NB4 (cell line): Measurements from ENCODE around the gene XRCC5.

Source experiments
- DNase-seq: peaks from one replicate; pipeline ENCODE4 v3.0.0; 2010; ENCODE audit warnings: low read depth
- H3K4me3 ChIP-seq: one replicate; pipeline ENCODE4 v1.5.1; 2011; ENCODE audit warnings: mild to moderate bottlenecking, low read depth, low read length, moderate library complexity
- MYC ChIP-seq: IDR thresholded peaks from 2 replicates; pipeline ENCODE4 v1.6.1; 2011; ENCODE audit warnings: low read depth, low read length
- POLR2A ChIP-seq: IDR thresholded peaks from 2 replicates; pipeline ENCODE4 v1.6.1; 2011; ENCODE audit warnings: mild to moderate bottlenecking; ENCODE audit not compliant: insufficient read length; ENCODE audit errors: extremely low read depth
- TF ChIP-seq, protein P1 (sequence below): IDR thresholded peaks from one replicate; pipeline ENCODE4 v1.5.1; 2012; ENCODE audit warnings: low read depth, low read length
- TF ChIP-seq, protein P2 (sequence below): IDR thresholded peaks from 2 replicates; pipeline ENCODE4 v1.6.1; 2011; ENCODE audit warnings: low read depth, low read length

The XRCC5 gene

DNA sequence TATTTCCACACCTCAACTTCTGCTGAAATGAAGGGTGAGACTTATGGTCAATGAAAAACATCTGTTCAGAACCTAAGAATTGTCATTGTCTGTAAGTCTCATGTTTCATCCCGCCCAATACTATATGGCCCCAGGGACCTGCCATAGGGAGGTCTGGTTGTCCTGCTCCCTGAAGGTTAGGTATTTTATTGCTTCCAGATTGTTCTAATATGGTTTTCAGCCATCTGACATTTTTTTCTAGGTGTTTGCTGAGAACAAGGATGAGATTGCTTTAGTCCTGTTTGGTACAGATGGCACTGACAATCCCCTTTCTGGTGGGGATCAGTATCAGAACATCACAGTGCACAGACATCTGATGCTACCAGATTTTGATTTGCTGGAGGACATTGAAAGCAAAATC, 7.3 kb downstream of the XRCC5 start:
- H3K4me3 ChIP-seq: no peak overlapping the region
- TF ChIP-seq, protein P1, sequence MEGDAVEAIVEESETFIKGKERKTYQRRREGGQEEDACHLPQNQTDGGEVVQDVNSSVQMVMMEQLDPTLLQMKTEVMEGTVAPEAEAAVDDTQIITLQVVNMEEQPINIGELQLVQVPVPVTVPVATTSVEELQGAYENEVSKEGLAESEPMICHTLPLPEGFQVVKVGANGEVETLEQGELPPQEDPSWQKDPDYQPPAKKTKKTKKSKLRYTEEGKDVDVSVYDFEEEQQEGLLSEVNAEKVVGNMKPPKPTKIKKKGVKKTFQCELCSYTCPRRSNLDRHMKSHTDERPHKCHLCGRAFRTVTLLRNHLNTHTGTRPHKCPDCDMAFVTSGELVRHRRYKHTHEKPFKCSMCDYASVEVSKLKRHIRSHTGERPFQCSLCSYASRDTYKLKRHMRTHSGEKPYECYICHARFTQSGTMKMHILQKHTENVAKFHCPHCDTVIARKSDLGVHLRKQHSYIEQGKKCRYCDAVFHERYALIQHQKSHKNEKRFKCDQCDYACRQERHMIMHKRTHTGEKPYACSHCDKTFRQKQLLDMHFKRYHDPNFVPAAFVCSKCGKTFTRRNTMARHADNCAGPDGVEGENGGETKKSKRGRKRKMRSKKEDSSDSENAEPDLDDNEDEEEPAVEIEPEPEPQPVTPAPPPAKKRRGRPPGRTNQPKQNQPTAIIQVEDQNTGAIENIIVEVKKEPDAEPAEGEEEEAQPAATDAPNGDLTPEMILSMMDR: no peak
- TF ChIP-seq, protein P2, sequence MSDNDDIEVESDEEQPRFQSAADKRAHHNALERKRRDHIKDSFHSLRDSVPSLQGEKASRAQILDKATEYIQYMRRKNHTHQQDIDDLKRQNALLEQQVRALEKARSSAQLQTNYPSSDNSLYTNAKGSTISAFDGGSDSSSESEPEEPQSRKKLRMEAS: no peak
- TF ChIP-seq POLR2A (no peak), MYC (no peak)
- DNase-seq: no peak

DNA sequence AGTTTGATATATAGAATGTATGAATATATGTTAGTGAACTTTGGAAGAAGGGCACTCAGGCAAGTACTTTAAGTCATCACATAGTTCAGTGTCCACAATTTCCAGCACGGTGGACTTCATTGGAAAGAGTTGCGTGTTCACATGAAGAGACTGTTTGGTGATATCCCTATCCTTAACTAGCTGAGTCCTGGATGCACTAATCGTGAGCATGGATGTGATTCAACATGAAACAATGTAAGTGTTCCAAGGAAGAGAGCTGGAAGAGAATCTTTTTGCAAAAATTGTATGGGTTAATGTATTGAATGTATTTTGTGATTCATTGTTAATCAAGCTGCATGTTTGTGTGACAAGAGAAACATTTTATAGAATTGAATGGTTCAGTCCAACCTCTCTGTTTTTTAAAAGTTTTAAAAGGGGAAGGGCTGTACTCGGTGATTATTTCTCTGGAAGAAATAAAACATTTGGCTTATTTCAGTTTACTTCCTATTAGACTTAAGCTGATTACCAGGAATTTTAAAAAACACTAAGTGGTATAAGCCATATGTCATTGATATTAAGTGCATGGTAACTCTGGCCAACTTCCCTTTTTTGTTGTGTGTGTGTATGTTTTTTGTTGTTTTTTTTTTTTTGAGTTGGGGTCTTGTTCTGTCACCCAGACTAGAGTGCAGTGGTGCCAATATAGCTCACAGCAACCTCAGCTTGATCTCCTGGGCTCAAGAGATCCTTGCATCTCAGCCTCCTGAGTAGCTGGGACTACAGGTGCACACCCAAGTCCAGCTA, 8.6 kb downstream of the XRCC5 start:
- no peak overlapping the region for H3K4me3 ChIP-seq
- DNase-seq: no peak
- TF ChIP-seq, protein P1: no peak
- TF ChIP-seq, protein P2: no peak
- TF ChIP-seq MYC (no peak), POLR2A (no peak)

GRCh38 chr2:216118474-216118873, 9.3 kb downstream of the XRCC5 start:
- no peak for DNase-seq
- H3K4me3 ChIP-seq: no peak overlapping the region
- no peak for TF ChIP-seq POLR2A
- TF ChIP-seq, protein P2: no peak
- TF ChIP-seq MYC: no peak
- TF ChIP-seq, protein P1: no peak

GRCh38 chr2:216119146-216119545, 10.0 kb downstream of the XRCC5 start:
- no peak for DNase-seq
- H3K4me3 ChIP-seq: no peak overlapping the region
- no peak for TF ChIP-seq MYC
- TF ChIP-seq, protein P2: no peak
- no peak for TF ChIP-seq POLR2A
- TF ChIP-seq, protein P1: no peak

- no peak overlapping the region for H3K4me3 ChIP-seq
- TF ChIP-seq MYC: no peak
- DNase-seq: no peak
Observed at GRCh38 chr2:216119986-216120385, 10.8 kb downstream of the XRCC5 start.

DNA sequence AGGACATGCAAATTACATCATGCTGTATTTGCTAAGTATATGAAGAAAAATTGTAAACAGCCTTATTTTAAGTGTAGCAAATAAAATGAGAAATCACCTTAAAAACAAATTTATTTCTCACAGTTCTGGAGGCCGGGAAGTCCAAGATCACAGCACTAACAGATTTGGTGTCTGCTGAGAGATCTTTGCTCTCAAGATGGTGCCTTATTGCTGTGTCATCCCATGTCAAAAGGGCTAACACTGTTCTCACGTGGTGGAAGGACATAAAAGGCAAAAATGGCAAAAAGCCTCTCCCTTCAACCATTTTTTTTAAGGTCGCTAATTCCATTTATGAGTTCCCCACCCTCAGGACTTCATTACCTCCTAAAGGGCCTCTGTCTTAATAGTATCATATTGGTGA, 12.1 kb downstream of the XRCC5 start:
- no peak overlapping the region for H3K4me3 ChIP-seq
- TF ChIP-seq POLR2A (no peak), MYC (no peak)
- TF ChIP-seq, protein P1: no peak
- TF ChIP-seq, protein P2: no peak
- no peak for DNase-seq
